Esophagus muscularis mucosa (tissue), 4 donors: ENCODE results near the gene CDK2AP2.
"Not testable (repeated sequence)": the region's sequence is repeated elsewhere in the genome, so short reads cannot be mapped to it uniquely, and the experiment has no call there.

Source experiments
- CTCF ChIP-seq, 3 experiments: fragments of 200-600 bp in 2 of 3; fragments of 450-650 bp in 1 of 3; sonication (generic) in 2 of 3; IDR thresholded peaks; one replicate each; pipeline ENCODE4 v1.5.1; 2017 to 2019; ENCODE audit warnings: antibody characterized with exemption in 3 of 3, mild to moderate bottlenecking in 2 of 3, moderate library complexity in 1 of 3
- EP300 ChIP-seq: sonication (generic); formaldehyde crosslinking; IDR thresholded peaks from one replicate; pipeline ENCODE4 v1.6.1; 2017; ENCODE audit warnings: antibody characterized with exemption
- POLR2A ChIP-seq: fragments of 450-650 bp; IDR thresholded peaks from one replicate; pipeline ENCODE4 v1.6.1; 2017; ENCODE audit warnings: antibody characterized with exemption, moderate library complexity, mild to moderate bottlenecking, low read depth
- POLR2AphosphoS5 ChIP-seq, 2 donors: sonication (generic); formaldehyde crosslinking; IDR thresholded peaks; one replicate each; pipeline ENCODE4 v1.6.1; 2017; ENCODE audit warnings: antibody characterized with exemption in 2 of 2

GRCh38 chr11:67551697-67552096 is 43.7 kb upstream of the CDK2AP2 start:
- not testable (repeated sequence) for TF ChIP-seq CTCF (IDR thresholded peaks at IDR 0.05); EP300; POLR2A; POLR2AphosphoS5 (IDR thresholded peaks at IDR 0.05)
